ENCODE measurements around the gene IRF2BPL. TPM values are rescaled to one million over a fixed set of nuclear protein-coding genes. Genes with fewer than 3 reads are reported as not detected.

IRF2BPL gene
- total RNA-seq, 1 experiment from 2014 or later = 83.3 TPM

DNA sequence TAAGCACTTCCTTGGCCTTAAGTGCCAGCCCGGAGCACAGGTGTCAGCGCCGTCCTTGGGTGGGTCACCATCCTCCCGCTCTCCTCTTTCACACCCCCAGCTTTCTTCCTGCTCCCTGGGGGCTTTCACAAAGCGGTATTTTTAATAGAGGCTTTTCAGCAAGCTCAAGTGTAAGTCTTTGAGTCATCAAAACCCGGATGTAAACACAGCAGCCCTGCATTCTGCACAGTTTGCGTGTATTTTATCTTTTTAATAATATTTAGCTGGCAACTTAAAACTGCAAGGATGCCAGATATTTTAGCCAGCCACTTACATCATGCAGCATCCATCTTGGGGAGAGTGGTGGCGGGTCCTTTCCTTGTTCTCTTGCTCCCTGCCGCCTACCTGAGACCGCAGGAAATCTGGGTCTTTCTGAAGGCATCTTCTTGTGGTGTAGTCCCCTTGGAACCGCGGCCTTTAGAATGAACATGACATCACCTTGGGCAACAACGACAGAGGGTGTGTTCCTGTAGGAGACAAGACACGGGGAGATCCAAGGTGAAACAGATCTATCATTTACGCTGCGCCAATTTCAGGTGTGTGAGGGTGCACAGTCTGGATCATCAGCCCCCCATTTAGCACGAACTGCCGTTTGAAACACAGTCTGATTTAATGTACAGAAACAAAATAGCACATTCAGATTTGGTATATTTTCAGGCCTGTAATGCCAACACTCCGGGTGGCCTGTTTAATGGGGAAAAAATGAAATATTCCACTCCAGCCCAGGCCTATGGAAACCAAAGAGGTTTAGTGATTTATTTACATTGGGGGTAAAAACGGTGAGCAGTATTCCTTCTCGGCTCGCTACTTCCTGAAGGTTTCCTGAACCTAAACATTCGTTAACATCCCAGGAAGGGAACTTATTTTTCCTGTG is 12.5 kb upstream of the IRF2BPL start:
- no TSS peak for BruUV-seq (replicated peaks)
- DNase-seq (ENCODE audit: low read depth, low spot score) (no peak), ATAC-seq (peak; percentile 52; the same call in 1 of the 2 replicates)
- no peaks in the 10 kb centered on the region for H3K27me3 ChIP-seq (ENCODE audit: control insufficient read depth, insufficient read depth, low read length)
- intact Hi-C loops (cut with micrococcal nuclease; ENCODE audit: unreplicated experiment) = no loop called here
- in situ Hi-C loops (cut with HindIII; ENCODE audit: low pct_unique_long_range_greater_than_20kb, low sequenced_read_pairs) = no loop called here
- no peaks in the 10 kb centered on the region for H3K9me3 ChIP-seq (ENCODE audit: control insufficient read depth, insufficient read depth, low read depth, low read length)
- H3K27ac ChIP-seq (ENCODE audit: low read length) = peak overlapping the region; percentile 99
- CTCF ChIA-PET = no interaction called here
- peak overlapping the region in 1 of 2 experiments; percentile 37; a peak in 3 of 4 replicates for H3K4me3 ChIP-seq (ENCODE audit: low read depth in 2 of 2, low read length in 2 of 2)
- peaks cover 94% of the 10 kb centered on the region for H3K4me1 ChIP-seq (ENCODE audit: control insufficient read depth, insufficient read depth, low read length)
- no peaks in the 10 kb centered on the region for H3K36me3 ChIP-seq (ENCODE audit: control insufficient read depth, insufficient read depth, low read length)
- peak; percentile 87 for TF ChIP-seq TCF7L2 (IDR thresholded peaks at IDR 0.05; ENCODE audit: low read depth, low read length)
- no peak; the same call in 1 of the 2 replicates for TF ChIP-seq SIN3A (IDR thresholded peaks at IDR 0.05; ENCODE audit: borderline replicate concordance, insufficient read depth, low read depth, low read length)
- TF ChIP-seq POLR2AphosphoS5 (IDR thresholded peaks at IDR 0.05; ENCODE audit: low read depth, low read length) = 0 out of 2 replicates have a peak, but pooled peaks have one; percentile 57
- TF ChIP-seq CTCF (IDR thresholded peaks at IDR 0.05) = no peak
- TF ChIP-seq, protein P1, sequence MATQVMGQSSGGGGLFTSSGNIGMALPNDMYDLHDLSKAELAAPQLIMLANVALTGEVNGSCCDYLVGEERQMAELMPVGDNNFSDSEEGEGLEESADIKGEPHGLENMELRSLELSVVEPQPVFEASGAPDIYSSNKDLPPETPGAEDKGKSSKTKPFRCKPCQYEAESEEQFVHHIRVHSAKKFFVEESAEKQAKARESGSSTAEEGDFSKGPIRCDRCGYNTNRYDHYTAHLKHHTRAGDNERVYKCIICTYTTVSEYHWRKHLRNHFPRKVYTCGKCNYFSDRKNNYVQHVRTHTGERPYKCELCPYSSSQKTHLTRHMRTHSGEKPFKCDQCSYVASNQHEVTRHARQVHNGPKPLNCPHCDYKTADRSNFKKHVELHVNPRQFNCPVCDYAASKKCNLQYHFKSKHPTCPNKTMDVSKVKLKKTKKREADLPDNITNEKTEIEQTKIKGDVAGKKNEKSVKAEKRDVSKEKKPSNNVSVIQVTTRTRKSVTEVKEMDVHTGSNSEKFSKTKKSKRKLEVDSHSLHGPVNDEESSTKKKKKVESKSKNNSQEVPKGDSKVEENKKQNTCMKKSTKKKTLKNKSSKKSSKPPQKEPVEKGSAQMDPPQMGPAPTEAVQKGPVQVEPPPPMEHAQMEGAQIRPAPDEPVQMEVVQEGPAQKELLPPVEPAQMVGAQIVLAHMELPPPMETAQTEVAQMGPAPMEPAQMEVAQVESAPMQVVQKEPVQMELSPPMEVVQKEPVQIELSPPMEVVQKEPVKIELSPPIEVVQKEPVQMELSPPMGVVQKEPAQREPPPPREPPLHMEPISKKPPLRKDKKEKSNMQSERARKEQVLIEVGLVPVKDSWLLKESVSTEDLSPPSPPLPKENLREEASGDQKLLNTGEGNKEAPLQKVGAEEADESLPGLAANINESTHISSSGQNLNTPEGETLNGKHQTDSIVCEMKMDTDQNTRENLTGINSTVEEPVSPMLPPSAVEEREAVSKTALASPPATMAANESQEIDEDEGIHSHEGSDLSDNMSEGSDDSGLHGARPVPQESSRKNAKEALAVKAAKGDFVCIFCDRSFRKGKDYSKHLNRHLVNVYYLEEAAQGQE (IDR thresholded peaks at IDR 0.05; ENCODE audit: insufficient read depth in 1 of 2, low read depth in 2 of 2, low read length in 1 of 2) = 0 out of 4 replicates have a peak, but pooled peaks of 1 of the 2 experiments have one; percentile 14
- POLR2A ChIA-PET = interaction anchor here (0.6 to 1.1 kb wide), 4 partner anchors 14 to 85 kb away, joined by 3 to 18 read pairs (median 6); no protein-coding TSS in a partner anchor

DNA sequence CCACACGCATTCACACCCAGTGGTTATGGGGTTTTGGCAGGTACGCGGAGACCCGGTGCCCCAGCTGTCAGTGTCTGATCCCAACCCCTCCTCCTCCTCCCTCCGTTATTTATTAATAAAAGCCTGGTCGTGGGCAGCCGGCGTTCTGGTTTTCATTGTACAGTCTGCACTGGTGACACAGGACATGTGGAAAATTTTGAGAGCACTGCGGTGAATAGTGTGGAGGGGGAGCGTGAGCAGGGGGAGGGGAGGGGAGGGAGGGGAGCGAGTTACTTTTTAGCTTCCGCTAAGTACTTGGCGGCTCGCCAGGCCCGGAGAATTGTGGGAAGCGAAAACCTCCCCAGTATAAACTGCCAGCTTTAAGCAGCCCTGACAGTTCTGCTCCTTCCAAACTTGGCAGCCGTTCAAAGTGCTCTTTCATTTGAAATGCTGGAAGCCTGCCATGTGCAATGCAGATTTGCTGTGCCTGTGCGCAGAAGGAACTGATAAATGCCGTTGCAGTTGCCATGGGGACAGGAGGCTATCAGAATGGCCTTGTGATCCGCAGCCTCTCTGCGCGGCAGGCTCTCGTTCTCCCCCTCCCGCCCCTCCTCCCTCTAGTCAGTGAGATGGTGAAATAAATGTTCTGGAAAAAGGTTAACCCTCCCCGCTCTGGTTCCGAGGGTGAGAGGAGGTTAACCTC is 11.7 kb upstream of the IRF2BPL start:
- in situ Hi-C loops (cut with HindIII; ENCODE audit: low pct_unique_long_range_greater_than_20kb, low sequenced_read_pairs) = no loop called here

More for the DNA sequence above, 11.7 kb upstream of the IRF2BPL start:
- Histone ChIP-seq H3K4me1 (ENCODE audit: control insufficient read depth, insufficient read depth, low read length) (peaks cover 91% of the 10 kb centered on the region), H3K27ac (ENCODE audit: low read length) (peak overlapping the region; percentile 99), H3K36me3 (ENCODE audit: control insufficient read depth, insufficient read depth, low read length) (no peaks in the 10 kb centered on the region), H3K27me3 (ENCODE audit: control insufficient read depth, insufficient read depth, low read length) (no peaks in the 10 kb centered on the region), H3K4me3 (ENCODE audit: low read depth in 2 of 2, low read length in 2 of 2) (peak overlapping the region; percentile 22 to 42), H3K9me3 (ENCODE audit: control insufficient read depth, insufficient read depth, low read depth, low read length) (no peaks in the 10 kb centered on the region)
- no TSS peak for BruUV-seq (replicated peaks)
- DNase-seq (ENCODE audit: low read depth, low spot score) = peak; percentile 85
- intact Hi-C loops (cut with micrococcal nuclease; ENCODE audit: unreplicated experiment) = no loop called here
- TF ChIP-seq, protein P1 (IDR thresholded peaks at IDR 0.05; ENCODE audit: insufficient read depth in 1 of 2, low read depth in 2 of 2, low read length in 1 of 2) = no peak
- TF ChIP-seq CTCF (IDR thresholded peaks at IDR 0.05) = no peak
- TF ChIP-seq SIN3A (IDR thresholded peaks at IDR 0.05; ENCODE audit: borderline replicate concordance, insufficient read depth, low read depth, low read length) = peak; percentile 32; the same call in 1 of the 2 replicates
- TF ChIP-seq POLR2AphosphoS5 (IDR thresholded peaks at IDR 0.05; ENCODE audit: low read depth, low read length) = peak; percentile 79; the same call in 1 of the 2 replicates
- CTCF ChIA-PET = interaction anchor here (0.7 kb wide), 1 partner anchor 36 kb away, joined by 3 read pairs; no protein-coding TSS in a partner anchor
- ATAC-seq = peak; percentile 84
- POLR2A ChIA-PET = interaction anchor here (0.6 to 1.1 kb wide), 3 partner anchors 13 to 84 kb away, joined by 3 to 7 read pairs (median 4); no protein-coding TSS in a partner anchor

All from Panc1 (cell line).